Retina (tissue), 1 donor: ENCODE results near the gene NLN.
"Not testable (repeated sequence)": the region's sequence is repeated elsewhere in the genome, so short reads cannot be mapped to it uniquely, and the experiment has no call there.

Experiments used
- DNase-seq: peaks from one replicate; pipeline ENCODE4 v3.0.0-alpha.2; 2016

The NLN gene

DNA sequence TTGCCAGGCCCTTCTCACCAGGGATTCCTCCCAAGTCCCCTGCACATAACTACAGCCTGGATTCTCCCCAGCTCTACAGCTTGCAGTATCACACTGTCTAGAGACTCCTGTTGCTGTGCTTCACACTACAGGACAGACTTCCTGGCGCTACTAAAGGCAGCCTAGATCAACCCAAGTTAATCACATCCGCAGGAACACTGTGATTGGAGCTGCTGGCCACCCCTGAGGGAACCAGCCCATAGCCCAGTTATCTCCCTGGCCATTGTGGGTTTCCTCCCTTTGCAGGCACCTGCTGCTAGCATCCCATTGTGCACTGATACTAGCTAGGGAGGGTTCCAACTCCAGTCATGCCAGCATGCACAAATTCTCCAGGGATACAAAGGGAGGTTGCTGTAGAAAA lies 53.5 kb downstream of the NLN start:
- no peak for DNase-seq

GRCh38 chr5:65776441-65777141 lies 54.6 kb downstream of the NLN start:
- no peak for DNase-seq

GRCh38 chr5:65778126-65778525 lies 56.1 kb downstream of the NLN start:
- DNase-seq, result no peak

- DNase-seq, result no peak
Measured at GRCh38 chr5:65779643-65780042, 57.6 kb downstream of the NLN start.

GRCh38 chr5:65788296-65788695 lies 66.3 kb downstream of the NLN start:
- not testable (repeated sequence) for DNase-seq

- DNase-seq, result no peak
Measured at GRCh38 chr5:65790371-65791163, 68.6 kb downstream of the NLN start.

GRCh38 chr5:65791712-65792673 lies 70.0 kb downstream of the NLN start:
- no peak for DNase-seq

DNA sequence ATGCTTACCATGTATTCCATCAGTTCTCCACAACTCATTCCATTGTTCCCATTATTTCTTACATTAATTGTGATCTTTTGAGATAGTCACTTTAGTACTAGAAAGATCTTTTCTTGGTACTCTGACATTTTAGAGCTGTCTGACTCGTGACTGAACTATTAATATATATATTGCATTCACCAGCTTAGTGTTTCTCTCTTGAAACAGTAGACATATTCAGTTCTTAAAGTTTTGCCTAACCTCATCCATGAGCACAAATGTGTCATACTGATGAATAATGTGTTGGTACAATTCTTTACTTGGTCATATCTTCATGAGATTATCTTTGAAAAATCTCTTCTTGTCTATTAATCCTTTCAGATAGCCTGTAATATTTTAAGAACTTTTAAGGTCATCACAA lies 74.3 kb downstream of the NLN start:
- DNase-seq, result no peak

DNA sequence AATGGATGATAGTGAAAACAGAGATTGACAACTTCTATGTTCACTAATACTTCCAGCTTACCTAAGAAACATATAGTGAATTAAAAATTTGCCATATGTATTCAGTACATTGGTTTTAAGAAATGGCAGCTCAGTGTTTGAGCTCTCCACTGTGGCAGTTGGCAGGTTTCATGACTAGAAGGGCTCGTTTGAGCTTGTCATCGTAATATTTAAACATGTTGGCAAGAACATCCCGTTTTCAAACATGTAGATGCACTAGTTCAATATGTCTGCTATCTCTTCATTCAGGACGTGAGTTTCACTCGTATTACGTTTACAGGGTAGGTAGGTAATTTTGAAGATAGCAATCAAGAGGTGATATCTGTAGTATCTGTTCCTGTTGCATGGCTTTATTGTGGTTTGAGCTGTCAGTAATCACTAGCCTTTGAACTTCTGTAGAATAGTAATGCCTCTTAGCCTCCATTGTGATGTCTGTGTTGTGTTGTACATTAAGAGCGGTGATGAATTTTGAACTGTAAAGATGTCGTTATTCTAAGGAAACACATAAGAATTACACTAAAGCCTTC lies 74.8 kb downstream of the NLN start:
- no peak for DNase-seq

DNA sequence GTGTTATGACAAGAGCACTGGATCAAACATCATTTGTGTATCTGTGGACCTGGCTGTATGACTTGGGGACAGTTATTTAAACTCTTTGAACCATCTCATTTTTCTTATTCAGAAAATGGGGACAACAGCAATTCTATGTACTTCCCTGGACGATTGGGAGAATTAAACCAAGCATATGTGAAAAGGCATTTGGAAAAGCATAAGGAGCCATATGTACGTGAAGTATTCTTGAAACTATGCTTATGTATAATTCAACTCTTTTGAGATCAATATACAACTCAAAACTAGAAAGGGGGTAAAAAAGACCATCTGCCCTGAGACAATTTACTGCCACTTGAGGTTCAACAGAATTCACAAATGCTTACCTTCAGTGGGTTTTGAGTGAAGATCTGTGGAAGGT lies 75.5 kb downstream of the NLN start:
- DNase-seq, result no peak

DNA sequence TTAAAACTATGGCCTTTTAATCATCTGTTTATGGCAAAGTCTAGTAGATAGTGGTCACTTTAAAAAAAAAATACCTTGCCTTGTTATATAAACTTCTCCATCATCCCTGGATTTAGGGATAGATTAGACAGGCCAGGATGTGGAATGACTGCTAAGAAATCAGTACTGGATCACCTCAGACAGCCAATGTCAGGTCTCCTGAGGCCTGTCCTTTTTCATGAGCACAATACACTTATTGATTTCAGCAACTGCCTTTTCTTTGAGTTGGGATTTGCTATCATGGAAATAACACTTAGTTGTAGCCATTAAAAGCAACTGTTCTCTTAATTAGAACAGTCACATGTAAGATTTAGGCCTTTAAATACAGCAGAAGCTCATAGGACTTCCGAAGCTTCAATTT lies 77.9 kb downstream of the NLN start:
- no peak for DNase-seq

- no peak for DNase-seq
Measured at GRCh38 chr5:65800775-65801174, 78.8 kb downstream of the NLN start.

DNA sequence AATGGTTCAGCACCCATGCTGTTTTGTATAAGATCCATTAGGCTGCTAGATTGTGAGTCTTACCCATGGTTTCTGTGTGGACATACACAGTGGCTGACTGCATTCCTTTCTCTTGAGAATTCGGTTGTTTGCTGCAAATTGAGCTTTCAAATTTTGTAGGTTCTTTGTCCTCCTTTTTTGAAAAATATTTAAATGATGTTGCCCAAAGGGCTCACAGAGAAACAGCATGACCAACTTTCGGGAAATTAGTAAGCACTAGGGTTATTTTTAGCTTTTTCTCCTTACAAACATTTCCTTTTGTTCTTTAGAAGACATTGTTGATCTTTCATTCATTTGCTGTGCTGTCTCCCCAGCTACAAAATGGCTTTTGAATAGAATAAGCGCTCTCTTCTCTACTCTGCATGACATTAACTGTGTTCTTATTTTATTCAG lies 79.4 kb downstream of the NLN start:
- no peak for DNase-seq

GRCh38 chr5:65802080-65802479 lies 80.1 kb downstream of the NLN start:
- DNase-seq, result no peak

GRCh38 chr5:65802820-65803219 lies 80.8 kb downstream of the NLN start:
- no peak for DNase-seq

- DNase-seq, result no peak
Measured at GRCh38 chr5:65803699-65804391, 81.8 kb downstream of the NLN start.

GRCh38 chr5:65805089-65805488 lies 83.1 kb downstream of the NLN start:
- DNase-seq, result no peak

GRCh38 chr5:65807494-65807893 lies 85.5 kb downstream of the NLN start:
- not testable (repeated sequence) for DNase-seq

GRCh38 chr5:65808251-65808741 lies 86.3 kb downstream of the NLN start:
- DNase-seq, result no peak

GRCh38 chr5:65808818-65809217 lies 86.8 kb downstream of the NLN start:
- no peak for DNase-seq

DNA sequence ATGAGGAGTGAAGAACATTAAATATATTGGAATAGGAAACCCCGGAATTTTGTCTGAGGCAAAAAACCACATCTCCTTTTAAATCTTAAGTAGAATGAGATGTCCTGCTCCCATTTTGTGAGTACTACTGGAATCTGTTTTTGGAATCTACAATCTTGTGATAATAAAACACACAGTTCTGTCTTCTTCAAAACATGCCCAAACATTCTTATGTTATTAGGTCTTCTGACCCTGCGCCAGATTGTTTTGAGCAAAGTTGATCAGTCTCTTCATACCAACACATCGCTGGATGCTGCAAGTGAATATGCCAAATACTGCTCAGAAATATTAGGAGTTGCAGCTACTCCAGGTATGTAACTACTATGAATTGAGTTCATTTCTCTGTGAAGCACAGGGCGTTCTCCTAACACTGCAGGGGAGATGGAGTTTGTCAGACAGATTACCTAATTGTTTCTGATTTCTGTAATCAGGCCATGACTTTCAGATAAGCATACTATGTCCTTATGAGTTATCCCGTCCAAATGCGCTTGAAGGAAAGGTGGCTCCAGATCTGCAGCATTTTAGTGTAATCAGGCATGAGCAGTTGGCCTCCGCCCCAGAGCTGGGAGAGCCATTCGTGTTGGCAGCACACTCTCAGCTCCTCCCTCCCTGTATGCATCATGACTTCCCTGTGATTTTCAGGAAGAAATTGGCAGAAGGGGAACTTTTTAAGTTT lies 88.0 kb downstream of the NLN start:
- DNase-seq, result no peak
